ENCODE results near the gene VPS72. TPM values are rescaled to one million over a fixed set of nuclear protein-coding genes. Genes with fewer than 3 reads are reported as not detected.
A peak's percentile ranks its signal among the peaks of the same experiment; 100 is the strongest.

Gene VPS72
- total RNA-seq, 1 experiment from 2014 or later, result 68.9 TPM

DNA sequence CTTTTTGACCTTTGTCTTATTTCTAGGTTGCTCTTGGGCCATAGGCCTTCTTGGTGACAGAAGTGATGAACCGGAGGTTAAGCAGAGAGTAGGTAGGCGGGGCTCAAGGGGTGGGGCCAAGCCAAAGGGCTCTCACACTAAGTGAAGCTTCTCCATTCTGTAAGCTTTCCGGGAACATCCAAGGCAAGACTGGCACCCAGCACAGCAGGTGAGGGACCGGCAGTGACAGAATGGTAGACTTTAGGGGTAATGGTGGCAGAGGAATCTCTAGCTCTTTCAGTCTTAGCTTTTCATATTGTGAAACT is 33.5 kb downstream of the VPS72 start, which contains the start of gene TNFAIP8L2:
Gene TNFAIP8L2 (plus strand): TSS at position 135 of the 305 bp plus-strand sequence. CDS start 2,049 bp downstream, outside the sequence.
- no peaks in the 10 kb centered on the region for H3K9me2 ChIP-seq (ENCODE audit: insufficient read depth)
- no peak within 1 kb of the TSS for H3K4me3 ChIP-seq (replicated peaks in 1 of 2; ENCODE audit: low read depth in 1 of 2, low read length in 2 of 2)
- H3K27me3 ChIP-seq (ENCODE audit: insufficient read depth, low read length), result no peaks in the 10 kb centered on the region
- H3K4me1 ChIP-seq (ENCODE audit: control insufficient read depth in 1 of 2, insufficient read depth in 2 of 2, low read length in 2 of 2), result peaks cover 2 to 6% of the 10 kb centered on the region in 2 experiments; a peak in 3 of 4 replicates
- H3K79me2 ChIP-seq (ENCODE audit: insufficient read depth, low read length), result no peaks in the 10 kb centered on the region
- ATAC-seq, result peak; percentile 82
- H3K36me3 ChIP-seq (ENCODE audit: control insufficient read depth in 1 of 2, insufficient read depth in 2 of 2, low read length in 2 of 2), result peaks cover 0 to 9% of the 10 kb centered on the region in 2 experiments; a peak in 2 of 4 replicates
- no peak for TF ChIP-seq CBX3 (IDR thresholded peaks at IDR 0.05; ENCODE audit: low read depth)
- TF ChIP-seq, protein P1, sequence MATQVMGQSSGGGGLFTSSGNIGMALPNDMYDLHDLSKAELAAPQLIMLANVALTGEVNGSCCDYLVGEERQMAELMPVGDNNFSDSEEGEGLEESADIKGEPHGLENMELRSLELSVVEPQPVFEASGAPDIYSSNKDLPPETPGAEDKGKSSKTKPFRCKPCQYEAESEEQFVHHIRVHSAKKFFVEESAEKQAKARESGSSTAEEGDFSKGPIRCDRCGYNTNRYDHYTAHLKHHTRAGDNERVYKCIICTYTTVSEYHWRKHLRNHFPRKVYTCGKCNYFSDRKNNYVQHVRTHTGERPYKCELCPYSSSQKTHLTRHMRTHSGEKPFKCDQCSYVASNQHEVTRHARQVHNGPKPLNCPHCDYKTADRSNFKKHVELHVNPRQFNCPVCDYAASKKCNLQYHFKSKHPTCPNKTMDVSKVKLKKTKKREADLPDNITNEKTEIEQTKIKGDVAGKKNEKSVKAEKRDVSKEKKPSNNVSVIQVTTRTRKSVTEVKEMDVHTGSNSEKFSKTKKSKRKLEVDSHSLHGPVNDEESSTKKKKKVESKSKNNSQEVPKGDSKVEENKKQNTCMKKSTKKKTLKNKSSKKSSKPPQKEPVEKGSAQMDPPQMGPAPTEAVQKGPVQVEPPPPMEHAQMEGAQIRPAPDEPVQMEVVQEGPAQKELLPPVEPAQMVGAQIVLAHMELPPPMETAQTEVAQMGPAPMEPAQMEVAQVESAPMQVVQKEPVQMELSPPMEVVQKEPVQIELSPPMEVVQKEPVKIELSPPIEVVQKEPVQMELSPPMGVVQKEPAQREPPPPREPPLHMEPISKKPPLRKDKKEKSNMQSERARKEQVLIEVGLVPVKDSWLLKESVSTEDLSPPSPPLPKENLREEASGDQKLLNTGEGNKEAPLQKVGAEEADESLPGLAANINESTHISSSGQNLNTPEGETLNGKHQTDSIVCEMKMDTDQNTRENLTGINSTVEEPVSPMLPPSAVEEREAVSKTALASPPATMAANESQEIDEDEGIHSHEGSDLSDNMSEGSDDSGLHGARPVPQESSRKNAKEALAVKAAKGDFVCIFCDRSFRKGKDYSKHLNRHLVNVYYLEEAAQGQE (IDR thresholded peaks at IDR 0.05; ENCODE audit: low read depth), result no peak
- TF ChIP-seq FOSL1 (IDR thresholded peaks at IDR 0.05; ENCODE audit: low read depth), result no peak
- no peak for TF ChIP-seq CEBPB (IDR thresholded peaks at IDR 0.05; ENCODE audit: low read depth)
- no peak for TF ChIP-seq SP1 (IDR thresholded peaks at IDR 0.05; ENCODE audit: low read depth)
- TF ChIP-seq POLR2A (IDR thresholded peaks at IDR 0.05; ENCODE audit: borderline replicate concordance, extremely low read depth, insufficient read depth, insufficient read length), result no peak
- TF ChIP-seq, protein P2, sequence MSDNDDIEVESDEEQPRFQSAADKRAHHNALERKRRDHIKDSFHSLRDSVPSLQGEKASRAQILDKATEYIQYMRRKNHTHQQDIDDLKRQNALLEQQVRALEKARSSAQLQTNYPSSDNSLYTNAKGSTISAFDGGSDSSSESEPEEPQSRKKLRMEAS (IDR thresholded peaks at IDR 0.05), result no peak
- TF ChIP-seq ELF1 (IDR thresholded peaks at IDR 0.05; ENCODE audit: borderline replicate concordance, low read depth), result no peak
- TF ChIP-seq ZFX (IDR thresholded peaks at IDR 0.05), result no peak
- no peak for TF ChIP-seq RAD21 (IDR thresholded peaks at IDR 0.05; ENCODE audit: low read depth)
- TF ChIP-seq EZH2 (IDR thresholded peaks at IDR 0.05), result no peak
- TF ChIP-seq YY1 (IDR thresholded peaks at IDR 0.05; ENCODE audit: extremely low read depth, insufficient replicate concordance, low read depth, low read length), result no peak
- no peak for TF ChIP-seq EGR1 (IDR thresholded peaks at IDR 0.05; ENCODE audit: low read depth)
- no peak for TF ChIP-seq JUND (IDR thresholded peaks at IDR 0.05)
- no peak for TF ChIP-seq TCF7L2 (IDR thresholded peaks at IDR 0.05; ENCODE audit: borderline replicate concordance, extremely low read depth, insufficient read depth, insufficient read length)
- no peak for TF ChIP-seq SRF (IDR thresholded peaks at IDR 0.05; ENCODE audit: low read depth)
- TF ChIP-seq, protein P3, sequence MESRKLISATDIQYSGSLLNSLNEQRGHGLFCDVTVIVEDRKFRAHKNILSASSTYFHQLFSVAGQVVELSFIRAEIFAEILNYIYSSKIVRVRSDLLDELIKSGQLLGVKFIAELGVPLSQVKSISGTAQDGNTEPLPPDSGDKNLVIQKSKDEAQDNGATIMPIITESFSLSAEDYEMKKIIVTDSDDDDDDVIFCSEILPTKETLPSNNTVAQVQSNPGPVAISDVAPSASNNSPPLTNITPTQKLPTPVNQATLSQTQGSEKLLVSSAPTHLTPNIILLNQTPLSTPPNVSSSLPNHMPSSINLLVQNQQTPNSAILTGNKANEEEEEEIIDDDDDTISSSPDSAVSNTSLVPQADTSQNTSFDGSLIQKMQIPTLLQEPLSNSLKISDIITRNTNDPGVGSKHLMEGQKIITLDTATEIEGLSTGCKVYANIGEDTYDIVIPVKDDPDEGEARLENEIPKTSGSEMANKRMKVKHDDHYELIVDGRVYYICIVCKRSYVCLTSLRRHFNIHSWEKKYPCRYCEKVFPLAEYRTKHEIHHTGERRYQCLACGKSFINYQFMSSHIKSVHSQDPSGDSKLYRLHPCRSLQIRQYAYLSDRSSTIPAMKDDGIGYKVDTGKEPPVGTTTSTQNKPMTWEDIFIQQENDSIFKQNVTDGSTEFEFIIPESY (IDR thresholded peaks at IDR 0.05; ENCODE audit: extremely low read depth, insufficient replicate concordance, low read length), result no peak
- TF ChIP-seq, protein P4, sequence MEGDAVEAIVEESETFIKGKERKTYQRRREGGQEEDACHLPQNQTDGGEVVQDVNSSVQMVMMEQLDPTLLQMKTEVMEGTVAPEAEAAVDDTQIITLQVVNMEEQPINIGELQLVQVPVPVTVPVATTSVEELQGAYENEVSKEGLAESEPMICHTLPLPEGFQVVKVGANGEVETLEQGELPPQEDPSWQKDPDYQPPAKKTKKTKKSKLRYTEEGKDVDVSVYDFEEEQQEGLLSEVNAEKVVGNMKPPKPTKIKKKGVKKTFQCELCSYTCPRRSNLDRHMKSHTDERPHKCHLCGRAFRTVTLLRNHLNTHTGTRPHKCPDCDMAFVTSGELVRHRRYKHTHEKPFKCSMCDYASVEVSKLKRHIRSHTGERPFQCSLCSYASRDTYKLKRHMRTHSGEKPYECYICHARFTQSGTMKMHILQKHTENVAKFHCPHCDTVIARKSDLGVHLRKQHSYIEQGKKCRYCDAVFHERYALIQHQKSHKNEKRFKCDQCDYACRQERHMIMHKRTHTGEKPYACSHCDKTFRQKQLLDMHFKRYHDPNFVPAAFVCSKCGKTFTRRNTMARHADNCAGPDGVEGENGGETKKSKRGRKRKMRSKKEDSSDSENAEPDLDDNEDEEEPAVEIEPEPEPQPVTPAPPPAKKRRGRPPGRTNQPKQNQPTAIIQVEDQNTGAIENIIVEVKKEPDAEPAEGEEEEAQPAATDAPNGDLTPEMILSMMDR (IDR thresholded peaks at IDR 0.05 in 2 of 3, conservative IDR thresholded peaks at IDR 0.05 in 1 of 3; ENCODE audit: borderline replicate concordance in 1 of 3, insufficient read depth in 1 of 3, low read depth in 2 of 3, low read length in 2 of 3), result no peak
- TF ChIP-seq, protein P5, sequence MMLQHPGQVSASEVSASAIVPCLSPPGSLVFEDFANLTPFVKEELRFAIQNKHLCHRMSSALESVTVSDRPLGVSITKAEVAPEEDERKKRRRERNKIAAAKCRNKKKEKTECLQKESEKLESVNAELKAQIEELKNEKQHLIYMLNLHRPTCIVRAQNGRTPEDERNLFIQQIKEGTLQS (IDR thresholded peaks at IDR 0.05), result no peak
- TF ChIP-seq EZH2phosphoT487 (IDR thresholded peaks at IDR 0.05; ENCODE audit: borderline replicate concordance), result no peak
- BruUV-seq (replicated peaks), result no TSS peak
- H3K9me3 ChIP-seq (ENCODE audit: control insufficient read depth in 1 of 2, insufficient read depth in 1 of 2, low read depth in 1 of 2, low read length in 2 of 2), result no peaks in the 10 kb centered on the region
- H2AFZ ChIP-seq (ENCODE audit: low read depth, low read length, poor library complexity, severe bottlenecking), result no peak within 1 kb of the TSS
- POLR2A ChIA-PET, result no interaction called here
- intact Hi-C loops (cut with micrococcal nuclease), result loop anchor here (1.0 kb wide), 3 partner anchors 57 to 132 kb away; no protein-coding TSS in a partner anchor
- no peak for DNase-seq (ENCODE audit: low read depth, low spot score)
- no peaks in the 10 kb centered on the region for H4K20me1 ChIP-seq (ENCODE audit: insufficient read depth)
- CTCF ChIA-PET, result interaction anchor here (0.7 to 5.8 kb wide), 4 partner anchors 14 to 150 kb away, joined by 3 to 63 read pairs (median 3); partner anchors contain the start of gene MINDY1
- no peak within 1 kb of the TSS for H3K27ac ChIP-seq (ENCODE audit: low read depth, low read length)
- no peak within 1 kb of the TSS for H3K9ac ChIP-seq (ENCODE audit: low read length)
- RAD21 ChIA-PET (ENCODE audit: low non-redundant PET in 1 of 2, low total read pairs in 2 of 2, uncharacterized antibody in 2 of 2, unreplicated experiment in 2 of 2), result no interaction called here
- no peak within 1 kb of the TSS; the same call in 1 of the 2 replicates for H3K4me2 ChIP-seq (ENCODE audit: low read length)

Measured in HCT116 (cell line).